K562 treated with DMSO at 1 percent for 24 hours (cell line): ENCODE results near the gene NANP. TPM values are rescaled to one million over a fixed set of nuclear protein-coding genes. Genes with fewer than 3 reads are reported as not detected.

ENCODE experiments used
- total RNA-seq: library from RNA; unstranded; fragments of 300-600 nt; gene quantifications from 2 replicates; pipeline ENCODE4 v1.2.3, GENCODE V29; 2022; ENCODE audit warnings: low read depth; ENCODE audit not compliant: insufficient read depth

NANP gene
- 2.8 and 3.1 TPM in 2 replicates for total RNA-seq

GRCh38 chr20:25623736-25624499 lies at the start of gene NANP:
NANP (minus strand) TSS chr20:25624014; CDS start chr20:25623948, 66 bp downstream.

GRCh38 chr20:25584905-25585704 lies 38.7 kb downstream of the NANP start, which contains the start of gene NINL:
NINL (minus strand) TSS chr20:25585531; CDS start chr20:25526587, 58,944 bp downstream.

Other genes starting within 250 kb of the NANP start
- 27.3 and 28.8 TPM in 2 replicates for gene ABHD12, start 233.2 kb downstream of the NANP start, total RNA-seq
- 10.9 and 12.7 TPM in 2 replicates for gene GINS1, start 216.3 kb downstream of the NANP start, total RNA-seq
- gene NINL, start 38.5 kb downstream of the NANP start, total RNA-seq, result 0.45 TPM in 1 of 2 replicates, not detected in the other
- gene ZNF337, start 72.8 kb upstream of the NANP start, total RNA-seq, result 2.3 and 2.9 TPM in 2 replicates